ENCODE data around the gene IL20.

The IL20 gene

GRCh38 chr1:206841609-206842323 is 23.7 kb upstream of the IL20 start:
- TF ChIP-seq, protein P1, sequence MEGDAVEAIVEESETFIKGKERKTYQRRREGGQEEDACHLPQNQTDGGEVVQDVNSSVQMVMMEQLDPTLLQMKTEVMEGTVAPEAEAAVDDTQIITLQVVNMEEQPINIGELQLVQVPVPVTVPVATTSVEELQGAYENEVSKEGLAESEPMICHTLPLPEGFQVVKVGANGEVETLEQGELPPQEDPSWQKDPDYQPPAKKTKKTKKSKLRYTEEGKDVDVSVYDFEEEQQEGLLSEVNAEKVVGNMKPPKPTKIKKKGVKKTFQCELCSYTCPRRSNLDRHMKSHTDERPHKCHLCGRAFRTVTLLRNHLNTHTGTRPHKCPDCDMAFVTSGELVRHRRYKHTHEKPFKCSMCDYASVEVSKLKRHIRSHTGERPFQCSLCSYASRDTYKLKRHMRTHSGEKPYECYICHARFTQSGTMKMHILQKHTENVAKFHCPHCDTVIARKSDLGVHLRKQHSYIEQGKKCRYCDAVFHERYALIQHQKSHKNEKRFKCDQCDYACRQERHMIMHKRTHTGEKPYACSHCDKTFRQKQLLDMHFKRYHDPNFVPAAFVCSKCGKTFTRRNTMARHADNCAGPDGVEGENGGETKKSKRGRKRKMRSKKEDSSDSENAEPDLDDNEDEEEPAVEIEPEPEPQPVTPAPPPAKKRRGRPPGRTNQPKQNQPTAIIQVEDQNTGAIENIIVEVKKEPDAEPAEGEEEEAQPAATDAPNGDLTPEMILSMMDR (IDR thresholded peaks at IDR 0.05; ENCODE audit: low read depth, low read length): no peak
- H3K4me3 ChIP-seq (ENCODE audit: low read depth, low read length): no peak overlapping the region

- TF ChIP-seq, protein P1 (IDR thresholded peaks at IDR 0.05; ENCODE audit: low read depth, low read length): no peak
Measured at GRCh38 chr1:206842854-206843253, 22.6 kb upstream of the IL20 start.

GRCh38 chr1:206843626-206844025 is 21.8 kb upstream of the IL20 start:
- TF ChIP-seq, protein P1 (IDR thresholded peaks at IDR 0.05; ENCODE audit: low read depth, low read length): no peak
- no peak overlapping the region for H3K4me3 ChIP-seq (ENCODE audit: low read depth, low read length)

More at GRCh38 chr1:206842854-206843253, 22.6 kb upstream of the IL20 start:
- H3K4me3 ChIP-seq (ENCODE audit: low read depth, low read length): no peak overlapping the region

- TF ChIP-seq, protein P1 (IDR thresholded peaks at IDR 0.05; ENCODE audit: low read depth, low read length): no peak
- H3K4me3 ChIP-seq (ENCODE audit: low read depth, low read length): no peak overlapping the region
Measured at GRCh38 chr1:206846487-206846886, 18.9 kb upstream of the IL20 start.

- no peak overlapping the region for H3K4me3 ChIP-seq (ENCODE audit: low read depth, low read length)
- TF ChIP-seq, protein P1 (IDR thresholded peaks at IDR 0.05; ENCODE audit: low read depth, low read length): no peak
Measured at GRCh38 chr1:206847337-206847834, 18.0 kb upstream of the IL20 start.

DNA sequence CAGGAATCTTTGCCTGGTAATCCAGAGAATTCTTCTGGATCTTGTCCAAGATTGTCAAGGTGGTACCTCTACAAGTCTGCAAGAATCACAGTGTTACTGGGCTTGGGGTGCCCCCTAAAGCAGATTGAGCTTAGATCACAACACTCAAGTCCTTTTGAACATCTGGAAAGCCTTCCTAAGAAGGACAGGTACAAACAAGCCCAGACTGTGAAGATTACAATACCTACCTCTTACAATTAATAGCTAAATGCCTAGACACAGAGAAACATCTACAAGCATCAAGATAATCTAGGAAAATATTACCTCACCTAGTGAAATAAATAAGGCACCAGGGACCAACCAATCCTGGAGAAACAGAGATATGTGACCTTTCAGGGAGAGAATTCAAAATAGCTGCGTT is 17.5 kb upstream of the IL20 start:
- H3K4me3 ChIP-seq (ENCODE audit: low read depth, low read length): no peak overlapping the region
- TF ChIP-seq, protein P1 (IDR thresholded peaks at IDR 0.05; ENCODE audit: low read depth, low read length): no peak

DNA sequence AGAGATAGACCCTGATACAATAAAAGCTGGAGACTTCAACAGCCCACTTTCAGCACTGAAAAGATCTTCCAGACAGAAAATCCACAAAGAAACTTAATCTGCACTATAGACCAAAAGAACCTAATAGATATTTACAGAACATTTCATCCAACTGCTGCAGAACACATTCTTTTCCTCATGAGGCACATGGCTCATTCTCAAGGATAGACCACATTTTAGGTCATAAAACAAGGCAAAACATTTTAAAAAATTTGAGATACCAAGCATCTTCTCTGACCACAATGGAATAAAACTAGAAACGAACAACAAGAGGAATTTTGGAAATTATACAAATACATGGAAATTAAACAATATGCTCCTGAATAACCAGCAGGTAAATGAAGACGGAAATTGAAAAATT is 15.0 kb upstream of the IL20 start:
- TF ChIP-seq, protein P1 (IDR thresholded peaks at IDR 0.05; ENCODE audit: low read depth, low read length): no peak
- no peak overlapping the region for H3K4me3 ChIP-seq (ENCODE audit: low read depth, low read length)
